IMR-90 (cell line): ENCODE results near the gene ERP27. TPM values are rescaled to one million over a fixed set of nuclear protein-coding genes. Genes with fewer than 3 reads are reported as not detected.

Experiments
- ATAC-seq: fragments of 200-7000 bp; cut with Tn5 transposase; 2 replicates; pipeline ENCODE4 v1.9.1; 2020; ENCODE audit warnings: low read depth, mild to moderate bottlenecking, moderate library complexity
- BruUV-seq: library from RNA; stranded (reverse); fragments of 400-500 nt; replicated peaks from 2 replicates; lab custom pipeline; 2021; lab: Mats Ljungman, UMichigan
- CTCF ChIA-PET: fragments of 300-600 bp; formaldehyde crosslinking; extraction: SDS; loops from one replicate; lab custom pipeline; 2021; ENCODE audit warnings: antibody characterized with exemption; lab: Yijun Ruan, JAX
- POLR2A ChIA-PET: fragments of 300-600 bp; sonication (Branson Sonifier 250); formaldehyde crosslinking; loops from one replicate; lab custom pipeline; 2022; ENCODE audit warnings: antibody characterized with exemption; ENCODE audit not compliant: unreplicated experiment; lab: Charles Lee
- DNase-seq: peaks from one replicate; pipeline ENCODE4 v3.0.0; 2013
- H2AFZ ChIP-seq: replicated peaks from 2 replicates; pipeline ENCODE3; 2013; ENCODE audit warnings: low read length, mild to moderate bottlenecking; ENCODE audit not compliant: poor library complexity
- H2AK5ac ChIP-seq: 2 replicates; pipeline ENCODE4 v1.6.1; 2013; ENCODE audit warnings: low read depth, low read length, inconsistent platforms
- H2AK9ac ChIP-seq: replicated peaks from 2 replicates; pipeline ENCODE3; 2013; ENCODE audit warnings: mild to moderate bottlenecking, low read depth, low read length, moderate library complexity; ENCODE audit not compliant: poor library complexity
- H2BK120ac ChIP-seq: 2 replicates; pipeline ENCODE4 v1.6.1; 2013; ENCODE audit warnings: low read depth, low read length, inconsistent platforms
- H2BK15ac ChIP-seq: 3 replicates; pipeline ENCODE4 v1.6.1; 2013; ENCODE audit warnings: low read depth, low read length, inconsistent platforms
- H2BK20ac ChIP-seq: 2 replicates; pipeline ENCODE4 v1.6.1; 2013; ENCODE audit warnings: low read depth, mild to moderate bottlenecking, inconsistent platforms, low read length, moderate library complexity
- H2BK5ac ChIP-seq: 2 replicates; pipeline ENCODE4 v1.6.1; 2013; ENCODE audit warnings: mild to moderate bottlenecking, low read depth, low read length, inconsistent platforms; ENCODE audit not compliant: poor library complexity, severe bottlenecking
- H3K14ac ChIP-seq: replicated peaks from 2 replicates; pipeline ENCODE4 v1.6.1; 2013; ENCODE audit warnings: low read depth, low read length, inconsistent platforms
- H3K18ac ChIP-seq: 2 replicates; pipeline ENCODE4 v1.6.1; 2013; ENCODE audit warnings: low read depth, low read length, control low read depth
- H3K23ac ChIP-seq: 2 replicates; pipeline ENCODE4 v1.6.1; 2013; ENCODE audit warnings: low read depth, low read length, inconsistent platforms
- H3K27ac ChIP-seq: 2 replicates; pipeline ENCODE4 v1.5.1; 2013; ENCODE audit warnings: mild to moderate bottlenecking, control low read depth, low read length; ENCODE audit not compliant: insufficient read depth
- H3K27me3 ChIP-seq: 2 replicates; pipeline ENCODE4 v1.6.1; 2013; ENCODE audit warnings: low read length; ENCODE audit not compliant: control insufficient read depth, insufficient read depth
- H3K36me3 ChIP-seq: 2 replicates; pipeline ENCODE4 v1.6.1; 2013; ENCODE audit warnings: low read length, mixed read lengths; ENCODE audit not compliant: control insufficient read depth, insufficient read depth
- H3K4ac ChIP-seq: 2 replicates; pipeline ENCODE4 v1.6.1; 2013; ENCODE audit warnings: low read depth, low read length, inconsistent platforms
- H3K4me1 ChIP-seq: 2 replicates; pipeline ENCODE4 v1.6.1; 2013; ENCODE audit warnings: low read length, mixed read lengths; ENCODE audit not compliant: control insufficient read depth, insufficient read depth
- H3K4me2 ChIP-seq: 2 replicates; pipeline ENCODE4 v1.6.1; 2013; ENCODE audit warnings: low read depth, mild to moderate bottlenecking, control low read depth, low read length, moderate library complexity
- H3K4me3 ChIP-seq: 2 replicates; pipeline ENCODE4 v1.5.1; 2013; ENCODE audit warnings: low read depth, mild to moderate bottlenecking, control low read depth, low read length, moderate library complexity; ENCODE audit not compliant: insufficient read depth
- H3K56ac ChIP-seq: 2 replicates; pipeline ENCODE4 v1.6.1; 2013; ENCODE audit warnings: low read length, inconsistent platforms; ENCODE audit not compliant: insufficient read depth; ENCODE audit errors: extremely low read depth
- H3K79me1 ChIP-seq, 2 experiments: 2 replicates each; pipeline ENCODE4 v1.6.1; 2013; ENCODE audit warnings: low read length in 2 of 2, inconsistent platforms in 1 of 2, low read depth in 1 of 2
- H3K9ac ChIP-seq: 2 replicates; pipeline ENCODE4 v1.6.1; 2013; ENCODE audit warnings: low read depth, low read length, control low read depth
- H3K9me1 ChIP-seq: 2 replicates; pipeline ENCODE4 v1.6.1; 2013; ENCODE audit warnings: low read length, inconsistent platforms; ENCODE audit not compliant: insufficient read depth
- H3K9me3 ChIP-seq: 2 replicates; pipeline ENCODE4 v1.6.1; 2013; ENCODE audit warnings: low read length; ENCODE audit not compliant: control insufficient read depth, insufficient read depth
- H4K20me1 ChIP-seq: 2 replicates; pipeline ENCODE4 v1.6.1; 2013; ENCODE audit warnings: low read length, inconsistent platforms; ENCODE audit not compliant: insufficient read depth
- H4K5ac ChIP-seq: 2 replicates; pipeline ENCODE4 v1.6.1; 2013; ENCODE audit warnings: mild to moderate bottlenecking, low read depth, low read length, control low read depth
- H4K8ac ChIP-seq, 2 experiments: 2 replicates each; pipeline ENCODE4 v1.6.1; 2013; ENCODE audit warnings: low read depth in 2 of 2, low read length in 2 of 2, control low read depth in 1 of 2, inconsistent platforms in 1 of 2
- H4K91ac ChIP-seq: 2 replicates; pipeline ENCODE4 v1.6.1; 2013; ENCODE audit warnings: low read depth, low read length, inconsistent platforms; ENCODE audit not compliant: insufficient read depth
- CHD1 ChIP-seq: IDR thresholded peaks from 2 replicates; pipeline ENCODE4 v1.6.1; 2012; ENCODE audit warnings: low read depth, low read length, improper control_type of control experiment
- NFE2L2 ChIP-seq: fragments of 150-350 bp; IDR thresholded peaks from 2 replicates; pipeline ENCODE4 v1.6.1; 2016; ENCODE audit warnings: low read depth, mild to moderate bottlenecking, low read length
- RAD21 ChIP-seq: IDR thresholded peaks from 2 replicates; pipeline ENCODE4 v1.6.1; 2012; ENCODE audit warnings: low read length, improper control_type of control experiment
- WGBS, 2 experiments: methylation state at CpG; one replicate each; pipeline versions ENCODE4 v1.1.5 to v1.1.7; 2013; ENCODE audit warnings: missing lambda C conversion rate in 2 of 2; ENCODE audit not compliant: insufficient read length in 1 of 2; ENCODE audit errors: extremely low coverage in 2 of 2; 5-methylcytosine and 5-hydroxymethylcytosine counted together
- dilution Hi-C: fragments of 300-500 bp; cut with HindIII; formaldehyde crosslinking; loops from one replicate; pipeline ENCODE4 v1.14.3; 2018; ENCODE audit warnings: low sequenced_read_pairs; ENCODE audit not compliant: unreplicated experiment
- in situ Hi-C: fragments of 300-500 bp; cut with MboI; formaldehyde crosslinking; loops from 3 replicates; pipeline ENCODE4 v1.14.3; 2019; ENCODE audit warnings: low sequenced_read_pairs, inconsistent platforms, mixed read lengths
- intact Hi-C: fragments of 100-400 bp; cut with micrococcal nuclease; formaldehyde crosslinking; loops from 2 replicates; pipeline ENCODE4 v1.10.0; 2022
- polyA plus RNA-seq, 3 experiments: library from polyadenylated mRNA; depleted of rRNA; stranded (reverse); fragments of >200 nt; gene quantifications; 2 replicates each; pipeline ENCODE4 v1.2.3, GENCODE V29; 2012; ENCODE audit warnings: low replicate concordance in 1 of 3
- total RNA-seq: library from RNA; depleted of rRNA; stranded (reverse); fragments of >200 nt; gene quantifications from 2 replicates; pipeline ENCODE4 v1.2.3, GENCODE V29; 2012

The ERP27 gene
- total and polyA plus RNA-seq, 2 of the 4 experiments (the other 2 are of a cell fraction): not detected

- H3K4me2 ChIP-seq: no peak overlapping the region
- H4K5ac ChIP-seq: no peak overlapping the region
- intact Hi-C loops (no loop called here), dilution Hi-C loops (no loop called here), in situ Hi-C loops (no loop called here)
- TF ChIP-seq NFE2L2: no peak
- TF ChIP-seq RAD21: no peak
- no peak for TF ChIP-seq CHD1
- no peak overlapping the region for H3K27ac ChIP-seq
- no peak overlapping the region for H2AK5ac ChIP-seq
- DNase-seq (no peak), ATAC-seq (no peak)
- BruUV-seq: no TSS peak
- no peak overlapping the region for H3K14ac ChIP-seq
- WGBS, 2 experiments: no CpG with 5 or more reads among the region's 2 CpGs
- no peak overlapping the region for H3K4ac ChIP-seq
- no peak overlapping the region for H4K91ac ChIP-seq
- no peaks in the 10 kb centered on the region for H4K20me1 ChIP-seq
- H3K79me1 ChIP-seq: no peaks in the 10 kb centered on the region
- no peak overlapping the region for H3K18ac ChIP-seq
- no peak overlapping the region for H2BK5ac ChIP-seq
- H2AFZ ChIP-seq: no peak overlapping the region
- H3K4me1 ChIP-seq: peaks cover 1% of the 10 kb centered on the region; the same call in 1 of the 2 replicates
- H3K23ac ChIP-seq: no peak overlapping the region
- no peaks in the 10 kb centered on the region for H3K9me3 ChIP-seq
- no peak overlapping the region for H3K56ac ChIP-seq
- no peak overlapping the region for H2BK15ac ChIP-seq
- no peak overlapping the region for H2AK9ac ChIP-seq
- POLR2A ChIA-PET: no interaction called here
- no peak overlapping the region for H2BK120ac ChIP-seq
- no peak overlapping the region for H4K8ac ChIP-seq
- CTCF ChIA-PET: no interaction called here
- H3K27me3 ChIP-seq: no peaks in the 10 kb centered on the region; the same call in 1 of the 2 replicates
- H2BK20ac ChIP-seq: no peak overlapping the region
- H3K4me3 ChIP-seq: no peak overlapping the region
- H3K36me3 ChIP-seq: no peaks in the 10 kb centered on the region
- H3K9me1 ChIP-seq: no peaks in the 10 kb centered on the region
- H3K9ac ChIP-seq: no peak overlapping the region
Measured at GRCh38 chr12:14911131-14911530, 27.2 kb downstream of the ERP27 start.
